ENCODE results near the gene CFAP45.

CFAP45 gene

DNA sequence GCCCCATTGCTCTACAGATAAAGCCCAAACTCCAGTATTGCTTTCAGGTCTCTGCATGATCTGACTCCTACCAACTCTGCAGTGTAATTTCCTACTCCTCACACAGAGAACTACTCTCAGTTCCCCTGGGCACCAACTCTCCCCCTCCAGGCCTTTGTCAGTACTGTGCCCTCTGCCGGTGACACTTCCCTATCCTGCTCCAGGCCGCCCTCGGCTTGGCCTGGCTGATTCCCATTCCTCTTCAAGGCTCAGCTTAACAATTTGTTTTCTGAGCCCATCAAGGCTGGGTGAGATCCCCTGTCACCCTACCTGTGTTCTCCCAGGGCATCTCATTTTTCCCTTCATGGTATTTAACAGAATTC lies 70.7 kb downstream of the CFAP45 start:
- Histone ChIP-seq H3K4me1 (ENCODE audit: control insufficient read depth in 5 of 5, insufficient read depth in 5 of 5, low read length in 5 of 5) (peaks cover 0 to 48% (median 17%) of the 10 kb centered on the region in 5 donors), H3K27me3 (ENCODE audit: control insufficient read depth in 5 of 5, insufficient read depth in 4 of 5, low read length in 5 of 5) (no peaks in the 10 kb centered on the region), H3K27ac (ENCODE audit: low read depth, low read length) (no peak overlapping the region), H3K9ac (ENCODE audit: low read length in 5 of 5) (peak overlapping the region in 1 of 5 donors; percentile 30), H3K36me3 (ENCODE audit: control insufficient read depth in 5 of 5, insufficient read depth in 5 of 5, low read length in 5 of 5) (peaks cover 0 to 5% (median 0%) of the 10 kb centered on the region in 5 donors), H3K9me3 (ENCODE audit: control insufficient read depth in 5 of 5, low read length in 5 of 5) (no peaks in the 10 kb centered on the region), H3K4me3 (ENCODE audit: low read depth in 1 of 5, low read length in 5 of 5) (no peak overlapping the region)

DNA sequence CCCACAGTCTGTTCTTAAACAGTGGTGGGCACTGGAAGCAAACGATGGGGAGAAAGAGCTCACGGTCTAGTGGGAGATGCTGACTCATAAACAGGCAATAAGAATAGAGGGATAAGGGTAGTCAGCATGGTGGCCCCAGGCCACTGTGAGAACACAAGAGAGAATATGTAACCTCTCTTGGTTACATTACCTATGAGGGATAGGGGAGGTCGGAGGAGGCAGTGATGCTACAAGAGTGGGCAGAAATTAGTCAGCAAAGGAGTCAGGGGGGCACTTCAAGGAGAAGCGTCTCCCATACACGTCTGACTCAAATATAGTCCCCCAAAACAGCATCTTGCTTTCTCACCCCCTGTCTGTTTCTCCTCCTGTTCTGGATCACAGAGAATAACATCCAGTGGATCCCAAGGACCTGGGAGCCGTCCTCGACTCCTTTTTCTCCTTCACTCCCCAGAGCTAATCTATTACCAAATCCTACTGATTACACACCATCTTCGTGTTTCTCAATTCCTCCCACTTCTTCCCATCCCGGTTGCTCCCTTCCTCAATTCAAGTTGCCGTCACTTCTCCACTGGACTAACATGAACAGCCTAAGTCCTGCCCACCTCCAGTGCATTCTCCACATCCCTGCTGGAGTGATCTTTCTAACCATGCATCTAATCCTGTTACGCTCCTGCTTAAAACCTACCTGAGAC lies 71.2 kb downstream of the CFAP45 start:
- H3K36me3 ChIP-seq (ENCODE audit: control insufficient read depth in 5 of 5, insufficient read depth in 5 of 5, low read length in 5 of 5): peaks cover 0 to 5% (median 0%) of the 10 kb centered on the region in 5 donors
- H3K4me3 ChIP-seq (ENCODE audit: low read depth in 1 of 5, low read length in 5 of 5): no peak overlapping the region
- peaks cover 0 to 48% (median 17%) of the 10 kb centered on the region in 5 donors for H3K4me1 ChIP-seq (ENCODE audit: control insufficient read depth in 5 of 5, insufficient read depth in 5 of 5, low read length in 5 of 5)
- peak overlapping the region in 1 of 5 donors; percentile 30 for H3K9ac ChIP-seq (ENCODE audit: low read length in 5 of 5)
- no peak overlapping the region for H3K27ac ChIP-seq (ENCODE audit: low read depth, low read length)
- no peaks in the 10 kb centered on the region for H3K9me3 ChIP-seq (ENCODE audit: control insufficient read depth in 5 of 5, low read length in 5 of 5)
- H3K27me3 ChIP-seq (ENCODE audit: control insufficient read depth in 5 of 5, insufficient read depth in 4 of 5, low read length in 5 of 5): no peaks in the 10 kb centered on the region

DNA sequence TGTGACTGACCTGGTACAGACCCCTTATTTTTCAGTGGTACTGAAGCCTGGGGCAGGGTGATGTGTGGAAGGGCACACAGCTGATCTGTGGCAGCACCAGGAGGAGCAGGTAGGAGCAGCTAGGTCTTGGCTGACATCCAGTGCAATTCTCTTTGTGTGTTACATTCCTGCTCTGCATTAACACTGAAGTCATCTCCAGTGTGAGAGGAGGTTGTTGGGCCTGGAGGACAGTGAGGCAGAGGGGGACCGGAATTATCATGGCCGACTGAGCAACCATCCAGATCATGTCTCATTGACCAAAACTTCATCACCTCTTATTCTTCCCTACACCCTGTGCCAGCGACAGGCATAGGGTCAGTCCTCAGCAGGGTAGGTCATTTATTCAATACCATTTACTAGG lies 71.8 kb downstream of the CFAP45 start:
- Histone ChIP-seq H3K4me3 (ENCODE audit: low read depth in 1 of 5, low read length in 5 of 5) (no peak overlapping the region), H3K27ac (ENCODE audit: low read depth, low read length) (no peak overlapping the region), H3K36me3 (ENCODE audit: control insufficient read depth in 5 of 5, insufficient read depth in 5 of 5, low read length in 5 of 5) (peaks cover 0 to 2% (median 0%) of the 10 kb centered on the region in 5 donors), H3K4me1 (ENCODE audit: control insufficient read depth in 5 of 5, insufficient read depth in 5 of 5, low read length in 5 of 5) (peaks cover 0 to 48% (median 17%) of the 10 kb centered on the region in 5 donors), H3K9ac (ENCODE audit: low read length in 5 of 5) (no peak overlapping the region), H3K27me3 (ENCODE audit: control insufficient read depth in 5 of 5, insufficient read depth in 4 of 5, low read length in 5 of 5) (peaks cover 0 to 2% (median 0%) of the 10 kb centered on the region in 5 donors), H3K9me3 (ENCODE audit: control insufficient read depth in 5 of 5, low read length in 5 of 5) (no peaks in the 10 kb centered on the region)

DNA sequence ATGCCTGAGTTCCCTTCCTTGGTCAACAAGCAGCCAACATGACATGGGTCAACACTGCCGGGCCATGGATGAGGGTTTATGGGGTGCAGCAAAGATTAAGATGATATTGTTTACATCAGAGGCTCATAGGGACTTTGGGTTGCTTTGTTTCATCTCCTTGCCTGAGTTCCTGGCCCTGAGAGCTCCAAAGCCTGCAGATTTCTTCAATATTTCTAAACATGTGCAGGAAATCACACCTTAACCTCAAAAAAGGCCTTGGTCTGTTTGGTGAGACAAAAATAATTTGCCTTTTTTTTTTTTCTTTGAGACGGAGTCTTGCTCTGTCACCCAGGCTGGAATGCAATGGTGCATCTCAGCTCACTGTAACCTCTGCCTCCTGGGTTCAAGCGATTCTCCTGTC lies 72.4 kb downstream of the CFAP45 start:
- H3K27me3 ChIP-seq (ENCODE audit: control insufficient read depth in 5 of 5, insufficient read depth in 4 of 5, low read length in 5 of 5): peaks cover 0 to 8% (median 4%) of the 10 kb centered on the region in 5 donors
- H3K9ac ChIP-seq (ENCODE audit: low read length in 5 of 5): no peak overlapping the region
- peaks cover 0 to 48% (median 17%) of the 10 kb centered on the region in 5 donors for H3K4me1 ChIP-seq (ENCODE audit: control insufficient read depth in 5 of 5, insufficient read depth in 5 of 5, low read length in 5 of 5)
- no peaks in the 10 kb centered on the region for H3K9me3 ChIP-seq (ENCODE audit: control insufficient read depth in 5 of 5, low read length in 5 of 5)
- H3K36me3 ChIP-seq (ENCODE audit: control insufficient read depth in 5 of 5, insufficient read depth in 5 of 5, low read length in 5 of 5): no peaks in the 10 kb centered on the region
- H3K4me3 ChIP-seq (ENCODE audit: low read depth in 1 of 5, low read length in 5 of 5): peak overlapping the region in 1 of 5 donors; percentile 36
- no peak overlapping the region for H3K27ac ChIP-seq (ENCODE audit: low read depth, low read length)

DNA sequence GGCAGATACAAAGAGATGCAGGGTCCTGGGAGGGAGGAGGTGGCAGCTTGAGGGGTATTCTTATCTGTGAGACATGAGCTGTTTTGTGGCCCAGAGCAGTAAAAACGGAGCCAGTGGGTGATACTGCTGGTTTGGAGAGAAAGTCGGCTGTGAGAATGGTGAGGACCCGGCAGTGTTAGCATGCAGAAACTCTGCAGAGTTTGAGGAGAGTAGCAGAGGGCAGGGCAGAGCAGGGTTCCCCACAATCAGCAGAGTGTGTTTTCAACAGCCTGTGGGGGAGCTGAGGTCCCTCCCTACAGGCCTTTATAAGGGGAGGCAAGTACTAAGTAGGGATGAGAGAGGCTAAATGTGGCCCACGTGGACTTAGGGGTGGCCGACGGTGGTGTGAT lies 72.9 kb downstream of the CFAP45 start:
- Histone ChIP-seq H3K9me3 (ENCODE audit: control insufficient read depth in 5 of 5, low read length in 5 of 5) (no peaks in the 10 kb centered on the region), H3K4me1 (ENCODE audit: control insufficient read depth in 5 of 5, insufficient read depth in 5 of 5, low read length in 5 of 5) (peaks cover 0 to 48% (median 17%) of the 10 kb centered on the region in 5 donors), H3K36me3 (ENCODE audit: control insufficient read depth in 5 of 5, insufficient read depth in 5 of 5, low read length in 5 of 5) (no peaks in the 10 kb centered on the region), H3K4me3 (ENCODE audit: low read depth in 1 of 5, low read length in 5 of 5) (peak overlapping the region in 3 of 5 donors; percentile 6 to 36 (median 6)), H3K9ac (ENCODE audit: low read length in 5 of 5) (no peak overlapping the region), H3K27me3 (ENCODE audit: control insufficient read depth in 5 of 5, insufficient read depth in 4 of 5, low read length in 5 of 5) (peaks cover 0 to 13% (median 7%) of the 10 kb centered on the region in 5 donors), H3K27ac (ENCODE audit: low read depth, low read length) (no peak overlapping the region)

DNA sequence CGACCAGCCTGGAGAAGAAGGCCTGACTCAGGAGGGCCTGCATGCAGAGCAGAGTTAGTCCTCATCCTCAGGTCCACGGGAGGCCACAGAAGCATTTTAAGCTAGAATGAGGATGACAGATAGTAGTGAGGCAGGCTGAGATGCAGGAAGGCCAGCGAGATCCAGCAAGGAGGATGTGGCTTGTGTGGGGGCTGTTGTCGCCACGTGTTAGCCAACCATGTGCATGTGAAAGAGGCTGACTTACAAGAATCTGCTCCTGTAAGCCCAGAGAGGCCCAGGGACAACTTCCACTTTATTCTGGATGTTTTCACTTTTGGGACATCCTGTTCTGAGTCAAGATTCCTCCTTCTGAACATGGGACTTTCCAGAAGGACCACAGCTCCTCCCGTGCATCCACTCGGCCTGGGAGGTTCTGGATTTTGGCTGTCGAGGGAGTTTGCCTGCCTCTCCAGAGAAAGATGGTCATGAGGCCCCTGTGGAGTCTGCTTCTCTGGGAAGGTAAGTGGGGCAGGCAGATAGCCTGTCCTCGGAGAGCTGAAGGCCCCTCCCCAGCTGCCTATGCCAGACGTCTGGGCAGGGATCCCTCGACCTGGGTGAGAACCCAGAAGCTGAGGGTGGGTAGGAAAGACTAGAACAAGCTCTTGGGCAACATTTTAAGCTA lies 73.4 kb downstream of the CFAP45 start, which contains the start of gene SLAMF8:
SLAMF8 (plus strand) TSS at position 433 of the 661 bp plus-strand sequence; CDS start at position 459, 26 bp downstream.
- no peaks in the 10 kb centered on the region for H3K36me3 ChIP-seq (ENCODE audit: control insufficient read depth in 5 of 5, insufficient read depth in 5 of 5, low read length in 5 of 5)
- no peaks in the 10 kb centered on the region for H3K9me3 ChIP-seq (ENCODE audit: control insufficient read depth in 5 of 5, low read length in 5 of 5)
- H3K27me3 ChIP-seq (ENCODE audit: control insufficient read depth in 5 of 5, insufficient read depth in 4 of 5, low read length in 5 of 5): peaks cover 0 to 14% (median 8%) of the 10 kb centered on the region in 5 donors
- peak within 1 kb of the TSS in 3 of 5 donors; percentile 6 to 36 (median 6) for H3K4me3 ChIP-seq (ENCODE audit: low read depth in 1 of 5, low read length in 5 of 5)
- no peak within 1 kb of the TSS for H3K9ac ChIP-seq (ENCODE audit: low read length in 5 of 5)
- peaks cover 0 to 48% (median 17%) of the 10 kb centered on the region in 5 donors for H3K4me1 ChIP-seq (ENCODE audit: control insufficient read depth in 5 of 5, insufficient read depth in 5 of 5, low read length in 5 of 5)
- H3K27ac ChIP-seq (ENCODE audit: low read depth, low read length): no peak within 1 kb of the TSS

DNA sequence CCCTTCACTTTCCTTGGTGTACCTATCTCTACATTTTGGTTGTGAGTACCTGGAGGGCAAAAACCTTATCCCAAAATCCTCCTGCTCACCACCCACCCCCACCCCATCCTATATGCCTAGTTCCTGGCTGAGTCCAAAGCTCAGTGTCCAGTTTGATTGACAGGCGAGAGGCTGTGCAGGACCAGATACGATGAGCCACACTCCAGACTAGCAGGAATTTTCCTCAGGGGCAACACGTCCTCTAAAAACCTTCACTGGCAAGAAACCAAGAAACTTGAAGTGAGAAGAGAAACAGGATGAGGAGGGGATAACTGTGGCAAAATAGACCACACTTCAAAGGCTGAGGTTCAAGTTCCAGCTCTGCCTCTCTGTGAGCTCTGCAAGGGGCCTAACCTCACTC lies 74.4 kb downstream of the CFAP45 start:
- H3K4me1 ChIP-seq (ENCODE audit: control insufficient read depth in 5 of 5, insufficient read depth in 5 of 5, low read length in 5 of 5): peaks cover 0 to 48% (median 17%) of the 10 kb centered on the region in 5 donors
- H3K27me3 ChIP-seq (ENCODE audit: control insufficient read depth in 5 of 5, insufficient read depth in 4 of 5, low read length in 5 of 5): peaks cover 0 to 14% (median 8%) of the 10 kb centered on the region in 5 donors
- H3K9me3 ChIP-seq (ENCODE audit: control insufficient read depth in 5 of 5, low read length in 5 of 5): no peaks in the 10 kb centered on the region
- H3K27ac ChIP-seq (ENCODE audit: low read depth, low read length): no peak overlapping the region
- H3K4me3 ChIP-seq (ENCODE audit: low read depth in 1 of 5, low read length in 5 of 5): no peak overlapping the region
- no peak overlapping the region for H3K9ac ChIP-seq (ENCODE audit: low read length in 5 of 5)
- no peaks in the 10 kb centered on the region for H3K36me3 ChIP-seq (ENCODE audit: control insufficient read depth in 5 of 5, insufficient read depth in 5 of 5, low read length in 5 of 5)

DNA sequence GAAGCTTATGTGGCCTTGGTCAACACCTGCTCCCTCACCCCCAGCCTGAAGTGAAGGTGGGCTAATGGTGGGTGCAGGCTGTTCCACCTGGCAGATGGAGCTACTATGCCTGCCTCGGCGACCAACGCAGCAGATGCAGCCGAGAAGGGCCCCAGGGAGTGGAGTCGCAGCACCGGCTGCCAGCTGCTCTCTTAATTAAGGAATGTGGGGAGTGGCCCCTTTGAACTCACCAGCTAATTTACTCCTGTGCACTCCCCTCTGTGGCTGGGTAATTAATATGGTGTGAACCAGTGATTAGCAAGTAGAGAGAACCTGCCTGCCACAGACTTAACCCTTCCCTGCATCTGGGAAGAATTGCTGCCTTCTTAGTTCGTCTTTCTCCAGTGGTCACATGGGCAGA lies 76.6 kb downstream of the CFAP45 start:
- no peak overlapping the region for H3K4me3 ChIP-seq (ENCODE audit: low read depth in 1 of 5, low read length in 5 of 5)
- no peaks in the 10 kb centered on the region for H3K9me3 ChIP-seq (ENCODE audit: control insufficient read depth in 5 of 5, low read length in 5 of 5)
- H3K9ac ChIP-seq (ENCODE audit: low read length in 5 of 5): no peak overlapping the region
- H3K36me3 ChIP-seq (ENCODE audit: control insufficient read depth in 5 of 5, insufficient read depth in 5 of 5, low read length in 5 of 5): no peaks in the 10 kb centered on the region
- H3K27me3 ChIP-seq (ENCODE audit: control insufficient read depth in 5 of 5, insufficient read depth in 4 of 5, low read length in 5 of 5): peaks cover 0 to 14% (median 8%) of the 10 kb centered on the region in 5 donors
- H3K27ac ChIP-seq (ENCODE audit: low read depth, low read length): no peak overlapping the region
- H3K4me1 ChIP-seq (ENCODE audit: control insufficient read depth in 5 of 5, insufficient read depth in 5 of 5, low read length in 5 of 5): peaks cover 0 to 35% (median 10%) of the 10 kb centered on the region in 5 donors
